22Rv1 (cell line): ENCODE measurements around the gene TRIM39.

ENCODE experiments used
- ZFX ChIP-seq: fragments of 450-650 bp; IDR thresholded peaks from 2 replicates; pipeline ENCODE4 v1.6.1; 2017; ENCODE audit warnings: antibody characterized with exemption, borderline replicate concordance
- TF ChIP-seq, protein P1 (sequence below): fragments of 450-650 bp; IDR thresholded peaks from 2 replicates; pipeline ENCODE4 v1.5.1; 2017; ENCODE audit warnings: mild to moderate bottlenecking

DNA sequence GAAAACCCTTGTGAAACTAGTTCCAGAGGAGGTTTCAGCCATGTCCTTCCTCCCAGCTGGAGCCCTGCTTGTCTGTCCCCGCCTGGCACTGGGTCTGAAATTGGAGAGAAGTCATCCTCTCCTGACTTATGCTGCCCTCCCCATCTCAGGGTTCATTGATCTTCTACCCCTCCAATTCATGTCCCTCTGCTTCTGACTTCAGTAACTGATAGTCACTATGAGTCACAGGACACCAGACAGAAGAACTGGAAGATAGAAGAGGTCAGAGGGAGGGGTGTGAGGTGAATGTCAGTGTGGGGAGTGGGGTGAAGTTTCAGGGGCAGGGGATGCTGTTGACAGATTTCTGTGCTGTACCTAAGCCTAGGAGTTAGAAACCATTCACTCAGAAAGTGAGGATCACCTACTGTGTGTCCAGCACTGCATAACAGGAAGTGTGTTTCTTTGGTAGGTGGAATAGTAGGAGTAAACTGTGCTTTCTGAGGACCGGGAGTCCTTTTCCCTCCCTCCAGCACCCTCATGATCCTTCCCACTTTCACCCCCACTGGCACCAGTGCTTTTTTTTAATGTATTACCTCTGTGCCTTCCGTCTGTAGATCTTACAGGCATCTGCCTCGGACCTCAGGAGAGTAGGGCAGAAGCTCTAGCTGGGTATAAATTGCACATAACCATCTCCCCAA, 17.6 kb downstream of the TRIM39 start:
- TF ChIP-seq, protein P1, sequence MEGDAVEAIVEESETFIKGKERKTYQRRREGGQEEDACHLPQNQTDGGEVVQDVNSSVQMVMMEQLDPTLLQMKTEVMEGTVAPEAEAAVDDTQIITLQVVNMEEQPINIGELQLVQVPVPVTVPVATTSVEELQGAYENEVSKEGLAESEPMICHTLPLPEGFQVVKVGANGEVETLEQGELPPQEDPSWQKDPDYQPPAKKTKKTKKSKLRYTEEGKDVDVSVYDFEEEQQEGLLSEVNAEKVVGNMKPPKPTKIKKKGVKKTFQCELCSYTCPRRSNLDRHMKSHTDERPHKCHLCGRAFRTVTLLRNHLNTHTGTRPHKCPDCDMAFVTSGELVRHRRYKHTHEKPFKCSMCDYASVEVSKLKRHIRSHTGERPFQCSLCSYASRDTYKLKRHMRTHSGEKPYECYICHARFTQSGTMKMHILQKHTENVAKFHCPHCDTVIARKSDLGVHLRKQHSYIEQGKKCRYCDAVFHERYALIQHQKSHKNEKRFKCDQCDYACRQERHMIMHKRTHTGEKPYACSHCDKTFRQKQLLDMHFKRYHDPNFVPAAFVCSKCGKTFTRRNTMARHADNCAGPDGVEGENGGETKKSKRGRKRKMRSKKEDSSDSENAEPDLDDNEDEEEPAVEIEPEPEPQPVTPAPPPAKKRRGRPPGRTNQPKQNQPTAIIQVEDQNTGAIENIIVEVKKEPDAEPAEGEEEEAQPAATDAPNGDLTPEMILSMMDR: no peak
- TF ChIP-seq ZFX: no peak
